Thoracic aorta (tissue), 2 donors: Measurements from ENCODE around the gene EEPD1. TPM values are rescaled to one million over a fixed set of nuclear protein-coding genes. Genes with fewer than 3 reads are reported as not detected.
A peak's percentile ranks its signal among the peaks of the same experiment; 100 is the strongest.

ENCODE experiments used
- ATAC-seq: fragments of 150-250 bp; one replicate; pipeline ENCODE4 v1.8.0; 2017; ENCODE audit warnings: low read depth; ENCODE audit not compliant: insufficient number of reproducible peaks, low FRiP score
- DNase-seq: peaks from one replicate; pipeline ENCODE4 v3.0.0-alpha.2; 2020; ENCODE audit warnings: low spot score
- H3K27ac ChIP-seq, 2 donors: fragments of 200-600 bp; sonication (generic); 1 replicate in 1 of 2; 2 replicates in 1 of 2; pipeline ENCODE4 v1.5.1; 2016; ENCODE audit warnings: mild to moderate bottlenecking in 2 of 2, moderate library complexity in 2 of 2
- H3K27me3 ChIP-seq: fragments of 200-600 bp; sonication (generic); replicated peaks from 2 replicates; pipeline ENCODE4 v1.6.0; 2016; ENCODE audit warnings: mild to moderate bottlenecking; ENCODE audit not compliant: insufficient read depth
- H3K36me3 ChIP-seq: fragments of 200-600 bp; sonication (generic); one replicate; pipeline ENCODE4 v1.5.1; 2016
- H3K4me1 ChIP-seq, 2 donors: fragments of 200-600 bp; sonication (generic); 1 replicate in 1 of 2; 2 replicates in 1 of 2; pipeline versions ENCODE4 v1.5.1 to v1.6.0; 2016; ENCODE audit warnings: low read depth in 2 of 2, mild to moderate bottlenecking in 1 of 2; ENCODE audit not compliant: control insufficient read depth in 1 of 2
- H3K4me3 ChIP-seq: fragments of 200-600 bp; sonication (generic); 2 replicates; pipeline ENCODE4 v1.5.1; 2016; ENCODE audit warnings: mild to moderate bottlenecking
- H3K9me3 ChIP-seq: fragments of 200-600 bp; sonication (generic); 2 replicates; pipeline ENCODE4 v1.5.1; 2016
- CTCF ChIP-seq: fragments of 200-600 bp; sonication (generic); IDR thresholded peaks from one replicate; pipeline ENCODE4 v1.5.1; 2019; ENCODE audit warnings: antibody characterized with exemption
- total RNA-seq, 2 donors: library from RNA; depleted of rRNA; stranded (reverse); fragments of >200 nt; gene quantifications; one replicate each; pipeline versions ENCODE4 v1.1.0 to v1.2.3, GENCODE V29; 2016

EEPD1 gene
- total RNA-seq, 2 donors from 2014 or later = 14.6 to 17.4 TPM

- Histone ChIP-seq H3K9me3 (no peaks in the 10 kb centered on the region), H3K27ac (no peak overlapping the region), H3K27me3 (no peaks in the 10 kb centered on the region), H3K4me1 (peaks cover 32 to 57% of the 10 kb centered on the region in 2 donors), H3K4me3 (no peak overlapping the region), H3K36me3 (no peaks in the 10 kb centered on the region)
- ATAC-seq (no peak), DNase-seq (no peak)
- no peak for TF ChIP-seq CTCF
These were observed 50.2 kb downstream of the EEPD1 start for GRCh38 chr7:36203071-36203790.

DNA sequence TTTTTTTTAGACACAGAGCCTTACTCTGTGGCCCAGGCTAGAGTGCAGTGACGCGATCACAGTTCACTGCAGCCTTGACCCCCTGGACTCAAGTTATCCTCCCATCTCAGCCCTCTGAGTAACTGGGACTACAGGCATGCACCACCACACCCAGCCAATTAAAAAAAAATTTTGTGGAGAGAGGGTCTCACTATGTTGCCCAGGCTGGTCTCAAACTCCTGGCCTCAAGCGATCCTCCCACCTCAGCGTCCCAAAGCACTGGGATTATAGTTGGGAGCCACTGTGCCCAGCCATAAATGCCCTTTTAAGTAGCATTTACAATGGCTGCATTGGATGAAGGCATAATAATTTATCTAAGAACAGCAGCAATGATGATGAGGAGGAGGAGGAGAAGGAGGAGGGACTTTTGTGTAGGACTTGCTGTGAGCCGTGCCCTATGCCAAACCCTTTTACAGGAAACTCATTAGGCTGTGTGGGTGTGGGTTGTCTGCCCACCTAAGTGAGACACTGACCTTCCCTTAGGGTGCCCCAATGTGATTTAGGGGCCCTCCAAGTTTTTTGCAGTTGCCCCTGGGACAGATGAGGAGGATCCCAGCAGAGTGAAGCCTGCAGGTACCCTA is 51.1 kb downstream of the EEPD1 start:
- no peaks in the 10 kb centered on the region for H3K9me3 ChIP-seq
- peaks cover 39 to 65% of the 10 kb centered on the region in 2 donors for H3K4me1 ChIP-seq
- no peak for ATAC-seq
- no peaks in the 10 kb centered on the region for H3K27me3 ChIP-seq
- no peaks in the 10 kb centered on the region for H3K36me3 ChIP-seq
- H3K4me3 ChIP-seq = no peak overlapping the region
- no peak overlapping the region for H3K27ac ChIP-seq
- no peak for TF ChIP-seq CTCF
- no peak for DNase-seq

DNA sequence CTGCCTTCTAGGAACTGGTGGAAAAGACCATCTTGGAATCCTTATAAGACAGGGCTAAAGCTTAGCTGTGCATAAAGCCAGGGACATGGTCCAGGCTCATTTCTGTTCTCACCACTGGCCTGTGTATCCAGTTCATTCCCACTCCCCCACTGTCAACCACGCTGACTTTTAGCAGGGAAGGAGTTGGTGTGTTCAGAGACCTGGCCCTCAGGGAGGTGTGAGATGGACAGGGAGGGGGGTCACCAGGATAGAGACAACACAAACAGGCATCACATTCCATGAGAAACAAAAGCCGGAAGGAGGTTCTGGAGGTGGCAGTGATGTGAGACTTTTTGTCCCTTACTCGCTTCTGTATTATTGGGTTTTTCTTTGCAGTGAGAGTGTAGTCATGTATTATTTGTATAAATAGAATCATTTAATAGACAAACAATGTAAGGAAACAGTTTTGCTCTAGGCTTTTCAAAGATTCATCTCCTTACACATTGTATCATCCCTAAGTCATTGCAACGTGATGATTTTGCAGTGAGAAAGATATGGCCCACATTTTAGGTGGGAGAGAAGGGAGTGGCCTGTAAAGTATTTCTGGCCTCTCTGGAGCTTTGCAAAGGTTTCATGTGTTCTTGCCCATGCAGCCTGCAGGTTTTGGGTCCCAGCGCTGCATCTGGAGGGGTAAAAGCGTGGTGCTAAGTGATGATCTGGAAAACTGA is 52.0 kb downstream of the EEPD1 start:
- H3K27ac ChIP-seq = no peak overlapping the region
- no peak for TF ChIP-seq CTCF
- H3K4me3 ChIP-seq = no peak overlapping the region
- H3K4me1 ChIP-seq = peaks cover 46 to 75% of the 10 kb centered on the region in 2 donors
- ATAC-seq (no peak), DNase-seq (no peak)
- H3K27me3 ChIP-seq = no peaks in the 10 kb centered on the region
- H3K9me3 ChIP-seq = no peaks in the 10 kb centered on the region
- no peaks in the 10 kb centered on the region for H3K36me3 ChIP-seq

- TF ChIP-seq CTCF = no peak
- Histone ChIP-seq H3K36me3 (no peaks in the 10 kb centered on the region), H3K9me3 (no peaks in the 10 kb centered on the region), H3K4me3 (no peak overlapping the region), H3K27me3 (no peaks in the 10 kb centered on the region), H3K27ac (peak overlapping the region in 1 of 2 donors; percentile 7), H3K4me1 (peaks cover 46 to 82% of the 10 kb centered on the region in 2 donors)
- DNase-seq (no peak), ATAC-seq (no peak)
These were observed 52.7 kb downstream of the EEPD1 start for GRCh38 chr7:36205803-36206202.
